Esophagus squamous epithelium (tissue), 5 donors: ENCODE results near the gene KCNK10. TPM values are rescaled to one million over a fixed set of nuclear protein-coding genes. Genes with fewer than 3 reads are reported as not detected.

Experiments used
- DNase-seq: peaks from one replicate; lab custom pipeline; 2025; lab: John Stamatoyannopoulos, UW
- H3K27ac ChIP-seq, 4 donors: fragments of 200-600 bp; sonication (generic); one replicate each; pipeline ENCODE4 v1.5.1; 2016 to 2019; ENCODE audit warnings: mild to moderate bottlenecking in 1 of 4
- H3K27me3 ChIP-seq, 4 donors: fragments of 200-600 bp; sonication (generic); 1 replicate in 3 of 4; 2 replicates in 1 of 4; pipeline versions ENCODE4 v1.5.1 to v1.6.0; 2017 to 2021; ENCODE audit warnings: antibody characterized with exemption in 1 of 4
- H3K36me3 ChIP-seq, 3 donors: fragments of 200-600 bp; sonication (generic); one replicate each; pipeline ENCODE4 v1.5.1; 2016 to 2019
- H3K4me1 ChIP-seq, 3 donors: fragments of 200-600 bp; sonication (generic); one replicate each; pipeline ENCODE4 v1.5.1; 2017 to 2019
- H3K4me3 ChIP-seq, 4 donors: fragments of 200-600 bp; sonication (generic); 1 replicate in 3 of 4; 2 replicates in 1 of 4; pipeline ENCODE4 v1.5.1; 2016 to 2019; ENCODE audit warnings: mild to moderate bottlenecking in 2 of 4, moderate library complexity in 1 of 4
- H3K9me3 ChIP-seq, 3 donors: fragments of 200-600 bp; sonication (generic); one replicate each; pipeline ENCODE4 v1.5.1; 2016 to 2019
- POLR2A ChIP-seq, 4 donors: fragments of 450-650 bp; IDR thresholded peaks; one replicate each; pipeline ENCODE4 v1.6.1; 2017; ENCODE audit warnings: antibody characterized with exemption in 4 of 4, mild to moderate bottlenecking in 4 of 4, moderate library complexity in 3 of 4
- WGBS, 2 donors: methylation state at CpG; one replicate each; pipeline ENCODE4 v1.1.5; 2018; 5-methylcytosine and 5-hydroxymethylcytosine counted together
- intact Hi-C: fragments of 100-400 bp; cut with DNase I; formaldehyde crosslinking; loops from one replicate; pipeline ENCODE4 v1.15.0; 2022
- total RNA-seq, 4 donors: library from RNA; depleted of rRNA; stranded (reverse); fragments of >200 nt; gene quantifications; one replicate each; pipeline ENCODE4 v1.1.0, GENCODE V29; 2016
- TF ChIP-seq, protein P1 (sequence below), 6 experiments: fragments of 450-650 bp in 4 of 6; fragments of 200-600 bp in 2 of 6; sonication (generic) in 2 of 6; IDR thresholded peaks; one replicate each; pipeline ENCODE4 v1.5.1; 2016 to 2019; ENCODE audit warnings: antibody characterized with exemption in 6 of 6, mild to moderate bottlenecking in 4 of 6, moderate library complexity in 4 of 6
- donor health status: DM: yes; HTN: yes; CAD: no.

The KCNK10 gene
- total RNA-seq, 4 donors from 2014 or later = 0.57 to 4.7 (median 1.5) TPM

DNA sequence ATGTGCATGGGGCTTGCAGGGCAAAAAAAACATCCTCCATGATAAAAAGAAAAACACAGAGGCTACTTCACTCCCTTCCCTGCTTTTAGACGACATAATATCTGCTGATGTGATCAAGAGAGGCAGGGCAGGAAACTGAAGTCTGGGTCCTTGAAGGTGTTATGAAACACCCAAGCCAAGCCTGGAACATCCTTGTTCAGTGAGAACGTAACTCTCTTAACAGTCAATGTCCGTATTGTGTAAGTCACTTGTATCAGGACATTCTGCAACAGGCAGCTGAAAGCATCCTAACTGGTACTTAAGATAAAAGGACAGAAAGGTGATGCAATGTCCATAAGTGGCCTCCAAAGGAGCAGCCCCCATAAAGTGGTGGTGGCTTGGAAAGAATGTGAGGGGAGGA lies 20.0 kb downstream of the KCNK10 start:
- TF ChIP-seq POLR2A (IDR thresholded peaks at IDR 0.05) = no peak
- TF ChIP-seq, protein P1, sequence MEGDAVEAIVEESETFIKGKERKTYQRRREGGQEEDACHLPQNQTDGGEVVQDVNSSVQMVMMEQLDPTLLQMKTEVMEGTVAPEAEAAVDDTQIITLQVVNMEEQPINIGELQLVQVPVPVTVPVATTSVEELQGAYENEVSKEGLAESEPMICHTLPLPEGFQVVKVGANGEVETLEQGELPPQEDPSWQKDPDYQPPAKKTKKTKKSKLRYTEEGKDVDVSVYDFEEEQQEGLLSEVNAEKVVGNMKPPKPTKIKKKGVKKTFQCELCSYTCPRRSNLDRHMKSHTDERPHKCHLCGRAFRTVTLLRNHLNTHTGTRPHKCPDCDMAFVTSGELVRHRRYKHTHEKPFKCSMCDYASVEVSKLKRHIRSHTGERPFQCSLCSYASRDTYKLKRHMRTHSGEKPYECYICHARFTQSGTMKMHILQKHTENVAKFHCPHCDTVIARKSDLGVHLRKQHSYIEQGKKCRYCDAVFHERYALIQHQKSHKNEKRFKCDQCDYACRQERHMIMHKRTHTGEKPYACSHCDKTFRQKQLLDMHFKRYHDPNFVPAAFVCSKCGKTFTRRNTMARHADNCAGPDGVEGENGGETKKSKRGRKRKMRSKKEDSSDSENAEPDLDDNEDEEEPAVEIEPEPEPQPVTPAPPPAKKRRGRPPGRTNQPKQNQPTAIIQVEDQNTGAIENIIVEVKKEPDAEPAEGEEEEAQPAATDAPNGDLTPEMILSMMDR (IDR thresholded peaks at IDR 0.05) = no peak
- no peaks in the 10 kb centered on the region for H3K4me1 ChIP-seq
- peaks cover 0 to 7% (median 0%) of the 10 kb centered on the region in 4 donors for H3K27me3 ChIP-seq
- H3K36me3 ChIP-seq = no peaks in the 10 kb centered on the region
- no peak overlapping the region for H3K27ac ChIP-seq
- no peak for DNase-seq
- H3K9me3 ChIP-seq = no peaks in the 10 kb centered on the region
- WGBS, 2 donors = 82 to 93% methylated on average over 3 of the region's 3 CpGs
- intact Hi-C loops = no loop called here
- H3K4me3 ChIP-seq = no peak overlapping the region

DNA sequence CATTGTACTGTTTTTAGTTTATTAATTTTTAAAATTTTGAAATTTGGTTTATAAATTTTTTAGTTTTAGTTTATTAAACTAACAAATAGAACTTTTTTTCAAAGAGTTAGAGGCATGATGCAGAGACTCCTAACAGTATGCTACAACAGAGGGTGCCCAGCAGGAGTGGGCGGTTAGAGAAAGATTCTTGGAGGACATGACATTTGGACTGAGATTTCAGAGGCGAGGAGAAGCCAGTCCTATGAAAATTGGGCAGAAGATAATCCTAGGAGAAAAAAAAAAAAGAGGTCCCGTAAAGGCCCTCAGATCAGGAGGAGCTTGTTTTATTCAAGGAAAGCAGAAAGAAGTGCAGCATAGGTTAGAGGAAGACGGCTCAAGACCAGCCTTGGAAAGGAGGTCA lies 21.7 kb downstream of the KCNK10 start:
- Histone ChIP-seq H3K27ac (no peak overlapping the region), H3K27me3 (peaks cover 0 to 7% (median 0%) of the 10 kb centered on the region in 4 donors), H3K9me3 (no peaks in the 10 kb centered on the region), H3K4me3 (no peak overlapping the region), H3K4me1 (no peaks in the 10 kb centered on the region), H3K36me3 (no peaks in the 10 kb centered on the region)
- TF ChIP-seq, protein P1 (IDR thresholded peaks at IDR 0.05) = no peak
- no peak for TF ChIP-seq POLR2A (IDR thresholded peaks at IDR 0.05)
- intact Hi-C loops = no loop called here
- WGBS, 2 donors = 86 to 89% methylated on average over 4 of the region's 4 CpGs
- DNase-seq = no peak

DNA sequence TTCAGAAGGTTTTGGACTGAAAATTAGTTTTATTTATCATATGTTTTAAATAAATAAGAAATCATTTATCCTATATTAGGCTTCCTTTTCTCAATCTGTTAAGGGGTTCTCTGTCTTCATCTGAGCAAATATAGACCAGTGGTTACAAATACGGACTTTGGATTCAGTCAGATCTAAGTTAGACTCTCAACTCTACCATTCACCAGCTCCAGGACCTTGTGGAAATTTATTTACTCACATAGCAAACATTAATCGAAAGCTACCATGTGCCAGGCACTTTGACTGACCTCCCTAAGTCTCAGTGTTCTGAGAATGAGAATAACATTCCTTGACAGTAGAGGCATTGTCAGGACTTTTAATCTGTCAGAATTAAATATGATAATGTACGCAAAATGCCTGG lies 22.3 kb downstream of the KCNK10 start:
- no peak for DNase-seq
- Histone ChIP-seq H3K27me3 (peaks cover 0 to 6% (median 0%) of the 10 kb centered on the region in 4 donors), H3K36me3 (no peaks in the 10 kb centered on the region), H3K27ac (no peak overlapping the region), H3K4me3 (no peak overlapping the region), H3K4me1 (no peaks in the 10 kb centered on the region), H3K9me3 (no peaks in the 10 kb centered on the region)
- intact Hi-C loops = no loop called here
- no peak for TF ChIP-seq POLR2A (IDR thresholded peaks at IDR 0.05)
- TF ChIP-seq, protein P1 (IDR thresholded peaks at IDR 0.05) = no peak
- 87 to 92% methylated on average over 3 of the region's 3 CpGs for WGBS, 2 donors

DNA sequence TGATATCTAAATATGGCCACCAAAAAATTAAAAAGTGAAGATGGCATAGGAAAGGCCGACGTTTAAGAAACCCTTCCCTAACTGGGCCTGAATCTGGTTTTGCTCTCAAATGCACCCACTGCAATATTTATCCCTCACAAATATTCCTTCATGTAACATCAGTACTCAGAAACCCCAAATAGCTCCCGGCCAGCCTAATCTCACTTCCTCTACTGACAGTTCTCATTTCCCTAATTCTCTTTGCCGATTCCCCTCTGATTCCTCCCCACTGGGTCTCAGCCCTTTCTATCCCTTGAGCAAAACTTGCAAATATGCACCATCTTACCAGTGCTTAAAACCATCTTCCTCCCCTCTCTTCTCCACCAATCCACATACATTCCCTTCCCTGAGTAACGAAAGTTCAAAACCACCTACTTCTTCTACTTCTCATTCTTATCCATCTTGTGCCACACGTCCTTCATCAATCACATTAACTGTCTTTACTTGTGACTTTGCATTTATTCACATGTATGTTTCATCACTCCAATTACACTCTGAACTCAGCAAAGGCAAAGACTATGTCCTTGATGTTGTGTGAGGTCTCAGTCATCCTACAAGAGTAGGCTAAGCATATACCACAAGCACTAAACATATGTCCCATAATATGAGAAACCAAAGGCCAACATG lies 23.1 kb downstream of the KCNK10 start:
- Histone ChIP-seq H3K27me3 (no peaks in the 10 kb centered on the region), H3K27ac (no peak overlapping the region), H3K4me3 (no peak overlapping the region), H3K36me3 (no peaks in the 10 kb centered on the region), H3K9me3 (no peaks in the 10 kb centered on the region), H3K4me1 (no peaks in the 10 kb centered on the region)
- intact Hi-C loops = no loop called here
- DNase-seq = no peak
- TF ChIP-seq, protein P1 (IDR thresholded peaks at IDR 0.05) = no peak
- TF ChIP-seq POLR2A (IDR thresholded peaks at IDR 0.05) = no peak
- 57 to 76% methylated on average over 6 of the region's 6 CpGs for WGBS, 2 donors

DNA sequence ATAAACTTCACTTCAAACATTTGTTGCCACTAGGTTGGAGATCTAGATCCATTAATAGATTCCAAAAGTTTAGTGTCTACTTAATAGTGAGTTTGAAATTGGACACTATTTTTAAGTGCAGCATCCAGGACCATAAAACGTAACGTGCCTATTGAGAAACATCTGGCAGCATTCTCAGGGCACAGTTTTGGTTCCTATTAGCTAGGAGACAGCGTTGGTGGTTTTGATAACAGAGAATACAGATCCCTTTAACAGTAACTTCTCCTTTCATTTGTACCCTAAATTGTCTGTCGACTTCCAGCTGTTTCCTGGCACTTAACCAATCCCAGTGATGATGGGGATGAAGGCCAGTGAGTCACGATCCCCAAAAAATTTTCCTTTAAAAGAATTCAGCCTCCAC lies 25.8 kb downstream of the KCNK10 start:
- TF ChIP-seq POLR2A (IDR thresholded peaks at IDR 0.05) = no peak
- TF ChIP-seq, protein P1 (IDR thresholded peaks at IDR 0.05) = no peak
- H3K9me3 ChIP-seq = no peaks in the 10 kb centered on the region
- intact Hi-C loops = no loop called here
- H3K36me3 ChIP-seq = no peaks in the 10 kb centered on the region
- H3K27ac ChIP-seq = no peak overlapping the region
- H3K4me3 ChIP-seq = no peak overlapping the region
- no peaks in the 10 kb centered on the region for H3K4me1 ChIP-seq
- 43 to 45% methylated on average over 5 of the region's 5 CpGs for WGBS, 2 donors
- DNase-seq = no peak
- no peaks in the 10 kb centered on the region for H3K27me3 ChIP-seq
